HCT116 (cell line): ENCODE measurements around the gene TMEM132C. TPM values are rescaled to one million over a fixed set of nuclear protein-coding genes. Genes with fewer than 3 reads are reported as not detected.

Experiments used
- ATAC-seq: fragments of 200-7000 bp; cut with Tn5 transposase; 2 replicates; pipeline ENCODE4 v1.9.1; 2020; ENCODE audit warnings: mild to moderate bottlenecking, moderate library complexity
- BruUV-seq: library from RNA; stranded (reverse); fragments of 400-500 nt; replicated peaks from 2 replicates; lab custom pipeline; 2021; lab: Mats Ljungman, UMichigan
- CTCF ChIA-PET: fragments of 300-600 bp; sonication (Branson Sonifier 250); formaldehyde crosslinking; loops from one replicate; lab custom pipeline; 2021; ENCODE audit warnings: antibody characterized with exemption; lab: Charles Lee
- POLR2A ChIA-PET: fragments of 300-600, 350-600 bp; sonication (Branson Sonifier 250); formaldehyde crosslinking; loops from one replicate; lab custom pipeline; 2021; ENCODE audit warnings: antibody characterized with exemption; lab: Charles Lee
- RAD21 ChIA-PET, 2 experiments: fragments of 300-600 bp; sonication (Branson Sonifier 250); formaldehyde crosslinking; loops; one replicate each; lab custom pipeline; 2023; ENCODE audit warnings: low total read pairs in 2 of 2; ENCODE audit not compliant: uncharacterized antibody in 2 of 2, unreplicated experiment in 2 of 2, low non-redundant PET in 1 of 2; lab: Charles Lee
- DNase-seq: peaks from one replicate; pipeline ENCODE4 v3.0.0-alpha.2; 2010; ENCODE audit warnings: low read depth, low spot score
- H2AFZ ChIP-seq: fragments of 200-600 bp; shearing (Covaris generic), sonication (generic); 2 replicates; pipeline ENCODE4 v1.6.1; 2017; ENCODE audit warnings: low read depth, mixed run types, mixed read lengths, antibody characterized with exemption, low read length; ENCODE audit not compliant: poor library complexity, severe bottlenecking
- H3K27ac ChIP-seq: 2 replicates; pipeline ENCODE4 v1.5.1; 2012; ENCODE audit warnings: low read depth, low read length
- H3K27me3 ChIP-seq: fragments of 200-600 bp; sonication (generic); 2 replicates; pipeline ENCODE4 v1.6.1; 2016; ENCODE audit warnings: mixed run types, low read length, mixed read lengths; ENCODE audit not compliant: insufficient read depth
- H3K36me3 ChIP-seq, 2 experiments: fragments of 200-500 bp in 1 of 2; fragments of 200-600 bp in 1 of 2; sonication (Bioruptor generic) in 1 of 2; sonication (generic) in 1 of 2; 2 replicates each; pipeline versions ENCODE4 v1.5.1 to v1.6.1; 2014 to 2016; ENCODE audit warnings: low read length in 2 of 2, inconsistent platforms in 1 of 2, mixed read lengths in 1 of 2, mixed run types in 1 of 2; ENCODE audit not compliant: insufficient read depth in 2 of 2, control insufficient read depth in 1 of 2
- H3K4me1 ChIP-seq, 2 experiments: fragments of 200-600 bp in 1 of 2; sonication (generic) in 1 of 2; 2 replicates each; pipeline versions ENCODE4 v1.5.1 to v1.6.1; 2012 to 2017; ENCODE audit warnings: low read length in 2 of 2, inconsistent platforms in 1 of 2, mild to moderate bottlenecking in 1 of 2, mixed read lengths in 1 of 2, mixed run types in 1 of 2, moderate library complexity in 1 of 2; ENCODE audit not compliant: insufficient read depth in 2 of 2, control insufficient read depth in 1 of 2
- H3K4me2 ChIP-seq: fragments of 200-600 bp; sonication (generic); 2 replicates; pipeline ENCODE4 v1.6.1; 2017; ENCODE audit warnings: mixed run types, low read length, mixed read lengths
- H3K4me3 ChIP-seq, 2 experiments: fragments of 200-600 bp in 1 of 2; sonication (generic) in 1 of 2; replicated peaks in 1 of 2; 2 replicates each; pipeline ENCODE4 v1.5.1; 2011 to 2016; ENCODE audit warnings: low read length in 2 of 2, control low read depth in 1 of 2, low read depth in 1 of 2, mild to moderate bottlenecking in 1 of 2, mixed read lengths in 1 of 2, mixed run types in 1 of 2
- H3K79me2 ChIP-seq: fragments of 200-600 bp; sonication (generic); 2 replicates; pipeline ENCODE4 v1.6.1; 2017; ENCODE audit warnings: mild to moderate bottlenecking, mixed run types, low read length, moderate library complexity, mixed read lengths; ENCODE audit not compliant: insufficient read depth
- H3K9ac ChIP-seq: fragments of 200-600 bp; sonication (generic); 2 replicates; pipeline ENCODE4 v1.6.1; 2016; ENCODE audit warnings: low read length, mixed read lengths
- H3K9me2 ChIP-seq: fragments of 200-600 bp; sonication (generic), shearing (Covaris generic); 2 replicates; pipeline ENCODE4 v1.6.1; 2017; ENCODE audit warnings: mixed run types, mild to moderate bottlenecking, moderate library complexity; ENCODE audit not compliant: insufficient read depth
- H3K9me3 ChIP-seq, 2 experiments: fragments of 200-500 bp in 1 of 2; fragments of 200-600 bp in 1 of 2; sonication (Bioruptor generic) in 1 of 2; sonication (generic) in 1 of 2; 2 replicates each; pipeline ENCODE4 v1.6.1; 2014 to 2017; ENCODE audit warnings: low read length in 2 of 2, mixed read lengths in 2 of 2, inconsistent platforms in 1 of 2, low read depth in 1 of 2, mild to moderate bottlenecking in 1 of 2, mixed run types in 1 of 2, moderate library complexity in 1 of 2; ENCODE audit not compliant: control insufficient read depth in 1 of 2, insufficient read depth in 1 of 2
- H4K20me1 ChIP-seq: fragments of 200-600 bp; sonication (generic), shearing (Covaris generic); 2 replicates; pipeline ENCODE4 v1.6.1; 2017; ENCODE audit warnings: mixed run types, mild to moderate bottlenecking, moderate library complexity; ENCODE audit not compliant: insufficient read depth
- CBX3 ChIP-seq: IDR thresholded peaks from 2 replicates; pipeline ENCODE4 v1.6.1; 2012; ENCODE audit warnings: low read depth
- CEBPB ChIP-seq: IDR thresholded peaks from 2 replicates; pipeline ENCODE4 v1.6.1; 2012; ENCODE audit warnings: low read depth
- EGR1 ChIP-seq: IDR thresholded peaks from 2 replicates; pipeline ENCODE4 v1.6.1; 2012; ENCODE audit warnings: low read depth
- ELF1 ChIP-seq: IDR thresholded peaks from 2 replicates; pipeline ENCODE4 v1.6.1; 2012; ENCODE audit warnings: low read depth, borderline replicate concordance
- EZH2 ChIP-seq: fragments of 200-600 bp; sonication (generic); IDR thresholded peaks from 2 replicates; pipeline ENCODE4 v1.6.1; 2017; ENCODE audit warnings: antibody characterized with exemption, mixed run types
- EZH2phosphoT487 ChIP-seq: fragments of 200-600 bp; IDR thresholded peaks from 2 replicates; pipeline ENCODE4 v1.6.1; 2018; ENCODE audit warnings: antibody characterized with exemption, borderline replicate concordance
- FOSL1 ChIP-seq: IDR thresholded peaks from 2 replicates; pipeline ENCODE4 v1.6.1; 2012; ENCODE audit warnings: low read depth
- JUND ChIP-seq: IDR thresholded peaks from 2 replicates; pipeline ENCODE4 v1.6.1; 2012
- POLR2A ChIP-seq: IDR thresholded peaks from 2 replicates; pipeline ENCODE4 v1.7.0; 2011; ENCODE audit warnings: borderline replicate concordance; ENCODE audit not compliant: insufficient read depth, insufficient read length; ENCODE audit errors: extremely low read depth
- RAD21 ChIP-seq: IDR thresholded peaks from 2 replicates; pipeline ENCODE4 v1.6.1; 2012; ENCODE audit warnings: low read depth, mild to moderate bottlenecking
- SIN3A ChIP-seq: IDR thresholded peaks from 2 replicates; pipeline ENCODE4 v1.6.1; 2012; ENCODE audit warnings: low read depth
- SRF ChIP-seq: IDR thresholded peaks from 2 replicates; pipeline ENCODE4 v1.6.1; 2012; ENCODE audit warnings: low read depth
- intact Hi-C: fragments of 100-400 bp; cut with micrococcal nuclease; formaldehyde crosslinking; loops from 2 replicates; pipeline ENCODE4 v1.10.0; 2022
- total RNA-seq: library from RNA; stranded (reverse); gene quantifications from one replicate; pipeline ENCODE4 v1.2.1, GENCODE V29; 2021; ENCODE audit not compliant: unreplicated experiment
- TF ChIP-seq, protein P1 (sequence below), 3 experiments: fragments of 200-600 bp in 1 of 3; sonication (generic) in 1 of 3; IDR thresholded peaks in 2 of 3; conservative IDR thresholded peaks in 1 of 3; 2 replicates each; pipeline ENCODE4 v1.5.1; 2012 to 2017; ENCODE audit warnings: low read depth in 2 of 3, low read length in 2 of 3, antibody characterized with exemption in 1 of 3, borderline replicate concordance in 1 of 3, control low read depth in 1 of 3, mild to moderate bottlenecking in 1 of 3, mixed read lengths in 1 of 3, mixed run types in 1 of 3, moderate library complexity in 1 of 3; ENCODE audit not compliant: insufficient read depth in 1 of 3
- TF ChIP-seq, protein P2 (sequence below): IDR thresholded peaks from 2 replicates; pipeline ENCODE4 v1.6.1; 2012
- TF ChIP-seq, protein P3 (sequence below): IDR thresholded peaks from 2 replicates; pipeline ENCODE4 v1.6.1; 2012; ENCODE audit warnings: low read depth

The TMEM132C gene
- total RNA-seq, 1 experiment from 2014 or later: not detected

DNA sequence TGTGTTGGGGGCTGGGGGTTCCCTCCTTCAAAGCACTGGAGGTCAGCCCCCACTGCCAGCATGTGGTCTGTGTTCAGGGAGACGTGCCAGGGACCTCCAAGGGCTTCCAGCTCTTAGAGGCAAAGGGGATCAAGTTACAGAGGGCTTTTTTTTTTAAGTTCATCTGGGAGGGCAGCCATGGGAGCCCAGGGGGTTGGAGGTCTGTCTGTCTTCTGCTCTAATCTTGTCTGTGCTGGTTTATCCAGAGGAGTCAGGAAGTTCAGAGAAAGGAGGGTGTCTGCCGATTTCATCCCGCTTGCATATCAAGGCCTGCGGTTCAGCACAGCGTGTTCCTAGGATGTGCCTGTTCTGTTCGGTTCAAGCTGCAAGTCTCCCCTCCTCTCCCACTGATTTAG is 72.2 kb downstream of the TMEM132C start:
- H3K9me3 ChIP-seq: peaks cover 10% of the 10 kb centered on the region in 2 experiments; a peak in 2 of 4 replicates
- H4K20me1 ChIP-seq: no peaks in the 10 kb centered on the region
- H3K4me2 ChIP-seq: no peak overlapping the region
- no peaks in the 10 kb centered on the region for H3K36me3 ChIP-seq
- DNase-seq: no peak
- no peak overlapping the region for H3K9ac ChIP-seq
- no peak overlapping the region for H3K4me3 ChIP-seq
- TF ChIP-seq CEBPB: no peak
- TF ChIP-seq, protein P1, sequence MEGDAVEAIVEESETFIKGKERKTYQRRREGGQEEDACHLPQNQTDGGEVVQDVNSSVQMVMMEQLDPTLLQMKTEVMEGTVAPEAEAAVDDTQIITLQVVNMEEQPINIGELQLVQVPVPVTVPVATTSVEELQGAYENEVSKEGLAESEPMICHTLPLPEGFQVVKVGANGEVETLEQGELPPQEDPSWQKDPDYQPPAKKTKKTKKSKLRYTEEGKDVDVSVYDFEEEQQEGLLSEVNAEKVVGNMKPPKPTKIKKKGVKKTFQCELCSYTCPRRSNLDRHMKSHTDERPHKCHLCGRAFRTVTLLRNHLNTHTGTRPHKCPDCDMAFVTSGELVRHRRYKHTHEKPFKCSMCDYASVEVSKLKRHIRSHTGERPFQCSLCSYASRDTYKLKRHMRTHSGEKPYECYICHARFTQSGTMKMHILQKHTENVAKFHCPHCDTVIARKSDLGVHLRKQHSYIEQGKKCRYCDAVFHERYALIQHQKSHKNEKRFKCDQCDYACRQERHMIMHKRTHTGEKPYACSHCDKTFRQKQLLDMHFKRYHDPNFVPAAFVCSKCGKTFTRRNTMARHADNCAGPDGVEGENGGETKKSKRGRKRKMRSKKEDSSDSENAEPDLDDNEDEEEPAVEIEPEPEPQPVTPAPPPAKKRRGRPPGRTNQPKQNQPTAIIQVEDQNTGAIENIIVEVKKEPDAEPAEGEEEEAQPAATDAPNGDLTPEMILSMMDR (IDR thresholded peaks at IDR 0.05 in 2 of 3, conservative IDR thresholded peaks at IDR 0.05 in 1 of 3; ENCODE audit: borderline replicate concordance in 1 of 3, insufficient read depth in 1 of 3, low read depth in 2 of 3, low read length in 2 of 3): no peak
- no peak for TF ChIP-seq SRF
- TF ChIP-seq EZH2phosphoT487: no peak
- TF ChIP-seq EZH2: no peak
- no peak for TF ChIP-seq SIN3A
- no peak for TF ChIP-seq FOSL1
- no peak for TF ChIP-seq JUND
- TF ChIP-seq POLR2A: no peak
- intact Hi-C loops: no loop called here
- no TSS peak for BruUV-seq
- ChIA-PET POLR2A (no interaction called here), RAD21 (no interaction called here), CTCF (no interaction called here)
- H3K79me2 ChIP-seq: no peaks in the 10 kb centered on the region
- no peaks in the 10 kb centered on the region for H3K4me1 ChIP-seq
- no peak for ATAC-seq
- no peak overlapping the region for H3K27ac ChIP-seq
- H3K9me2 ChIP-seq: no peaks in the 10 kb centered on the region
- no peak overlapping the region for H2AFZ ChIP-seq
- H3K27me3 ChIP-seq: no peaks in the 10 kb centered on the region

DNA sequence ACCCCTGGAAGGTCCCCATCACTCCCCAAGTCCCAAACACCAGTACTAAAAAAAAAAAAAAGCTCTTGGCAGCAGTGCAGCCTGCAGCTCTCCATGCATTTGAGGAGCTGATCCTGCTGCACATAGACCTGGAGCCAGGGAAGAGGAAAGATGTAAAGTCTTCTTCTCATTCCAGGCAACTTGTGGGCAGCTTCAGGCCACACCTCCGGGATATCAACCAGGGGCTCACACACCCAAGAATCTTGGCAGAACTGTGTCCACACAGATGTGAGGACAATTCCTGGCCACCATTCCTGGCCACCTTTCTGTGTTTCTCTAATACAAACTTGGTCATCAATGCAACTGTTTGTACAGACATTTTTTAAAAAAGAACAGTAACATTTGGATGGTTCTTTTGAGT is 72.7 kb downstream of the TMEM132C start:
- no peak overlapping the region for H3K4me3 ChIP-seq
- ChIA-PET RAD21 (no interaction called here), CTCF (no interaction called here), POLR2A (no interaction called here)
- no peak for ATAC-seq
- H3K4me2 ChIP-seq: no peak overlapping the region
- DNase-seq: no peak
- no peak overlapping the region for H3K27ac ChIP-seq
- H4K20me1 ChIP-seq: no peaks in the 10 kb centered on the region
- no peak overlapping the region for H2AFZ ChIP-seq
- H3K9me3 ChIP-seq: peaks cover 9 to 10% of the 10 kb centered on the region in 2 experiments; a peak in 2 of 4 replicates
- no TSS peak for BruUV-seq
- no peak overlapping the region for H3K9ac ChIP-seq
- no peaks in the 10 kb centered on the region for H3K4me1 ChIP-seq
- H3K36me3 ChIP-seq: no peaks in the 10 kb centered on the region
- H3K9me2 ChIP-seq: no peaks in the 10 kb centered on the region
- H3K79me2 ChIP-seq: no peaks in the 10 kb centered on the region
- intact Hi-C loops: no loop called here
- no peaks in the 10 kb centered on the region for H3K27me3 ChIP-seq
- TF ChIP-seq CBX3 (no peak), SIN3A (no peak), JUND (no peak), EGR1 (no peak), RAD21 (no peak), FOSL1 (no peak), EZH2 (no peak), SRF (no peak), ELF1 (no peak)
- TF ChIP-seq, protein P2, sequence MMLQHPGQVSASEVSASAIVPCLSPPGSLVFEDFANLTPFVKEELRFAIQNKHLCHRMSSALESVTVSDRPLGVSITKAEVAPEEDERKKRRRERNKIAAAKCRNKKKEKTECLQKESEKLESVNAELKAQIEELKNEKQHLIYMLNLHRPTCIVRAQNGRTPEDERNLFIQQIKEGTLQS: no peak
- TF ChIP-seq, protein P3, sequence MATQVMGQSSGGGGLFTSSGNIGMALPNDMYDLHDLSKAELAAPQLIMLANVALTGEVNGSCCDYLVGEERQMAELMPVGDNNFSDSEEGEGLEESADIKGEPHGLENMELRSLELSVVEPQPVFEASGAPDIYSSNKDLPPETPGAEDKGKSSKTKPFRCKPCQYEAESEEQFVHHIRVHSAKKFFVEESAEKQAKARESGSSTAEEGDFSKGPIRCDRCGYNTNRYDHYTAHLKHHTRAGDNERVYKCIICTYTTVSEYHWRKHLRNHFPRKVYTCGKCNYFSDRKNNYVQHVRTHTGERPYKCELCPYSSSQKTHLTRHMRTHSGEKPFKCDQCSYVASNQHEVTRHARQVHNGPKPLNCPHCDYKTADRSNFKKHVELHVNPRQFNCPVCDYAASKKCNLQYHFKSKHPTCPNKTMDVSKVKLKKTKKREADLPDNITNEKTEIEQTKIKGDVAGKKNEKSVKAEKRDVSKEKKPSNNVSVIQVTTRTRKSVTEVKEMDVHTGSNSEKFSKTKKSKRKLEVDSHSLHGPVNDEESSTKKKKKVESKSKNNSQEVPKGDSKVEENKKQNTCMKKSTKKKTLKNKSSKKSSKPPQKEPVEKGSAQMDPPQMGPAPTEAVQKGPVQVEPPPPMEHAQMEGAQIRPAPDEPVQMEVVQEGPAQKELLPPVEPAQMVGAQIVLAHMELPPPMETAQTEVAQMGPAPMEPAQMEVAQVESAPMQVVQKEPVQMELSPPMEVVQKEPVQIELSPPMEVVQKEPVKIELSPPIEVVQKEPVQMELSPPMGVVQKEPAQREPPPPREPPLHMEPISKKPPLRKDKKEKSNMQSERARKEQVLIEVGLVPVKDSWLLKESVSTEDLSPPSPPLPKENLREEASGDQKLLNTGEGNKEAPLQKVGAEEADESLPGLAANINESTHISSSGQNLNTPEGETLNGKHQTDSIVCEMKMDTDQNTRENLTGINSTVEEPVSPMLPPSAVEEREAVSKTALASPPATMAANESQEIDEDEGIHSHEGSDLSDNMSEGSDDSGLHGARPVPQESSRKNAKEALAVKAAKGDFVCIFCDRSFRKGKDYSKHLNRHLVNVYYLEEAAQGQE: no peak
